NCI-H82 (cell line): ENCODE results near the gene CHGA.

Experiments
- DNase-seq: peaks from one replicate; lab custom pipeline; 2025; lab: John Stamatoyannopoulos, UW

CHGA gene

GRCh38 chr14:92984082-92984788 lies 61.3 kb downstream of the CHGA start:
- no peak for DNase-seq
